ENCODE data around the gene RNU5D-1.

GRCh38 chr1:44721485-44722361 lies 9.2 kb downstream of the RNU5D-1 start:
- TF ChIP-seq CTCF (IDR thresholded peaks at IDR 0.05) (no peak), POLR2AphosphoS5 (IDR thresholded peaks at IDR 0.05) (peak in 1 of 3 donors; percentile 47), POLR2A (IDR thresholded peaks at IDR 0.05) (peak; percentile 80 to 90), EP300 (IDR thresholded peaks at IDR 0.05) (no peak)

Data from suprapubic skin (tissue), 4 donors.